Heart right ventricle (tissue), 16 donors: ENCODE results near the gene GTF2B. TPM values are rescaled to one million over a fixed set of nuclear protein-coding genes. Genes with fewer than 3 reads are reported as not detected.

Source experiments
- ATAC-seq, 8 donors: fragments of 200-7000 bp; cut with Tn5 transposase; one replicate each; pipeline ENCODE4 v1.9.1; 2020; ENCODE audit warnings: mild to moderate bottlenecking in 8 of 8, moderate library complexity in 8 of 8, moderate number of reproducible peaks in 1 of 8
- DNase-seq, 2 donors: peaks; one replicate each; pipeline ENCODE4 v3.0.0-alpha.2; 2020
- H3K27ac ChIP-seq, 10 donors: fragments of 200-600 bp; sonication (generic) in 2 of 10; one replicate each; pipeline versions ENCODE4 v1.5.0 to v1.8.0; 2020 to 2022; ENCODE audit warnings: mild to moderate bottlenecking in 3 of 10
- H3K27me3 ChIP-seq, 7 donors: fragments of 200-600 bp; one replicate each; pipeline ENCODE4 v1.8.0; 2021 to 2022; ENCODE audit warnings: mild to moderate bottlenecking in 2 of 7
- H3K36me3 ChIP-seq, 9 donors: fragments of 200-600 bp; sonication (generic) in 1 of 9; one replicate each; pipeline versions ENCODE4 v1.5.0 to v1.8.0; 2020 to 2022; ENCODE audit warnings: mild to moderate bottlenecking in 2 of 9
- H3K4me1 ChIP-seq, 9 donors: fragments of 200-600 bp; sonication (generic) in 1 of 9; one replicate each; pipeline versions ENCODE4 v1.5.0 to v1.8.0; 2020 to 2022; ENCODE audit warnings: mild to moderate bottlenecking in 4 of 9
- H3K4me3 ChIP-seq, 10 donors: fragments of 200-600 bp; sonication (generic) in 2 of 10; one replicate each; pipeline versions ENCODE4 v1.5.0 to v1.8.0; 2020 to 2022; ENCODE audit warnings: mild to moderate bottlenecking in 7 of 10, moderate library complexity in 2 of 10
- H3K9me3 ChIP-seq, 11 donors: fragments of 200-600 bp in 10 of 11; sonication (generic) in 2 of 11; one replicate each; pipeline versions ENCODE4 v1.5.0 to v1.8.0; 2013 to 2022; ENCODE audit warnings: mild to moderate bottlenecking in 2 of 11, control low read depth in 1 of 11, moderate library complexity in 1 of 11
- WGBS, 2 donors: extraction: QIAGEN DNeasy Blood & Tissue Kit; methylation state at CpG; one replicate each; pipeline ENCODE4 v1.1.7; 2013; ENCODE audit warnings: inconsistent platforms in 1 of 2; 5-methylcytosine and 5-hydroxymethylcytosine counted together
- intact Hi-C, 10 donors: fragments of 100-400 bp; cut with DNase I; formaldehyde crosslinking; loops; one replicate each; pipeline versions ENCODE4 v1.11.1 to v1.14.2; 2022
- polyA plus RNA-seq, 2 donors: library from polyadenylated mRNA; stranded (reverse); fragments of 200-250 nt; gene quantifications; one replicate each; pipeline ENCODE4 v1.2.3, GENCODE V29; 2013
- total RNA-seq, 10 donors: library from RNA; stranded (reverse); fragmentation: NEBNext Ultra II Directional in 3 of 10; extraction: Animal tissue kit (Norgen Biotek cat#: 25700) in 3 of 10; gene quantifications; one replicate each; pipeline versions ENCODE4 v1.2.1 to v1.2.4, GENCODE V29; 2021 to 2023
- TF ChIP-seq, protein P1 (sequence below), 9 donors: fragments of 200-600 bp; sonication (generic) in 2 of 9; IDR thresholded peaks; one replicate each; pipeline versions ENCODE4 v1.5.0 to v1.8.0; 2021 to 2022; ENCODE audit warnings: antibody characterized with exemption in 9 of 9, mild to moderate bottlenecking in 5 of 9, moderate library complexity in 1 of 9
- donor health status: Arrhythmogenic right ventricular cardiomyopathy.
- donor health status: ischemic (EF 13 %, LVEDD 7.1; RV severe dilation, severe dysfunction).
- donor health status: healthy with polysubstance abuse.
- donor health status: DM: no; HTN: yes; CAD: no.
- donor health status: DM: no; HTN: no; CAD: no.
- donor health status: ischemic (EF 25% LVEDD 6.9; RV normal size, moderate dysfunction).
- donor health status: ischemic (EF 25% LVEDD 5.7; RV mildly dilated, moderate dysfunction).
- donor health status: healthy.
- donor health status: DM: yes; HTN: yes; CAD: no.
- donor health status: Ischemic cardiomyopathy.
- donor health status: ischemic (EF 35%, LVEDD 5.7; RV mildly dilated, moderate dysfunction).
- donor health status: nonischemic (EF 11% LVEDD 7.7; RV severe dilation, severe dysfunction).
- donor health status: DM: yes; HTN: yes; CAD: no.
- donor health status: PGD.
- donor health status: ischemic (EF 29% LVEDD 5.4; RV normal size, mild dysfunction).
- donor health status: nonischemic (EF 23%, LVEDD 6.1; RV moderate dilation, normal function).

GTF2B gene
- total and polyA plus RNA-seq, 12 donors = 7.5 to 16.0 (median 12.6) TPM

DNA sequence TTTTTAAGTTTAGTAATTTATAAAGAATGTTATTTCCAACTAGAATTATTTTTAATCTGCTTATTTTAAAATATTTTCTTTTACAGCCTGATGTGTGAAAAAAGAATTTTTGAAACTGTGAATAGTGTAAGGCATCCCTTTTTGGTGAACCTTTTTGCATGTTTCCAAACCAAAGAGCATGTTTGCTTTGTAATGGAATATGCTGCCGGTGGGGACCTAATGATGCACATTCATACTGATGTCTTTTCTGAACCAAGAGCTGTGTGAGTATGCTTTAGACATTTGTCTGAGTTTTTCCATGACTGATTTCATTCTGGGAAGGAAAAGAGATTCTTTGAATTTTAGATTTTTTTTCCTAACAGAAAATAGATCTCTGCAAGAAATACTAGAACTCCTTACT, 77.9 kb downstream of the GTF2B start:
- Histone ChIP-seq H3K4me3 (no peak overlapping the region), H3K27ac (no peak overlapping the region), H3K4me1 (no peaks in the 10 kb centered on the region), H3K9me3 (no peaks in the 10 kb centered on the region), H3K36me3 (peaks cover 0 to 95% (median 23%) of the 10 kb centered on the region in 9 donors), H3K27me3 (no peaks in the 10 kb centered on the region)
- intact Hi-C loops = no loop called here
- DNase-seq (no peak), ATAC-seq (no peak)
- TF ChIP-seq, protein P1, sequence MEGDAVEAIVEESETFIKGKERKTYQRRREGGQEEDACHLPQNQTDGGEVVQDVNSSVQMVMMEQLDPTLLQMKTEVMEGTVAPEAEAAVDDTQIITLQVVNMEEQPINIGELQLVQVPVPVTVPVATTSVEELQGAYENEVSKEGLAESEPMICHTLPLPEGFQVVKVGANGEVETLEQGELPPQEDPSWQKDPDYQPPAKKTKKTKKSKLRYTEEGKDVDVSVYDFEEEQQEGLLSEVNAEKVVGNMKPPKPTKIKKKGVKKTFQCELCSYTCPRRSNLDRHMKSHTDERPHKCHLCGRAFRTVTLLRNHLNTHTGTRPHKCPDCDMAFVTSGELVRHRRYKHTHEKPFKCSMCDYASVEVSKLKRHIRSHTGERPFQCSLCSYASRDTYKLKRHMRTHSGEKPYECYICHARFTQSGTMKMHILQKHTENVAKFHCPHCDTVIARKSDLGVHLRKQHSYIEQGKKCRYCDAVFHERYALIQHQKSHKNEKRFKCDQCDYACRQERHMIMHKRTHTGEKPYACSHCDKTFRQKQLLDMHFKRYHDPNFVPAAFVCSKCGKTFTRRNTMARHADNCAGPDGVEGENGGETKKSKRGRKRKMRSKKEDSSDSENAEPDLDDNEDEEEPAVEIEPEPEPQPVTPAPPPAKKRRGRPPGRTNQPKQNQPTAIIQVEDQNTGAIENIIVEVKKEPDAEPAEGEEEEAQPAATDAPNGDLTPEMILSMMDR (IDR thresholded peaks at IDR 0.05) = no peak
- 97 to 98% methylated on average over 1 of the region's 1 CpG for WGBS, 2 donors

DNA sequence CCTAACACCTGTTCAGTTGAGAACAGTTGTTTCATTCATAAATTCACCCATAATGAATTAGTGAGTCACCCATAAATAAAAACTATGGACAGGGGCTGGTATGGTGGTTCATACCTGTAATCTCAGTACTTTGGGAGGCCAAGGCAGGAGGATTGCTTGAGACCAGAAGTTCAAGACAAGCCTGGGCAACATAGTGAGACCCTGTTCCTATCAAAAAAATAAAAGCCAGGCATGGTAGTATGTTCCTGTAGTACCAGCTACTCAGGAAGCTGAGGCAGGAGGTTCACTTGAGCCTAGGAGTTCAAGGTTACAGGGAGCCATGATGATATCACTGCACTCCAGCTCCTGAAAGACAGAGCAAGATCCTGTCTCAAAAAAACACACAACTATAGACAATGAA, 79.0 kb downstream of the GTF2B start:
- Histone ChIP-seq H3K27ac (no peak overlapping the region), H3K36me3 (peaks cover 0 to 99% (median 28%) of the 10 kb centered on the region in 9 donors), H3K27me3 (no peaks in the 10 kb centered on the region), H3K9me3 (no peaks in the 10 kb centered on the region), H3K4me3 (no peak overlapping the region), H3K4me1 (no peaks in the 10 kb centered on the region)
- ATAC-seq (no peak), DNase-seq (no peak)
- intact Hi-C loops = no loop called here
- TF ChIP-seq, protein P1 (IDR thresholded peaks at IDR 0.05) = no peak

DNA sequence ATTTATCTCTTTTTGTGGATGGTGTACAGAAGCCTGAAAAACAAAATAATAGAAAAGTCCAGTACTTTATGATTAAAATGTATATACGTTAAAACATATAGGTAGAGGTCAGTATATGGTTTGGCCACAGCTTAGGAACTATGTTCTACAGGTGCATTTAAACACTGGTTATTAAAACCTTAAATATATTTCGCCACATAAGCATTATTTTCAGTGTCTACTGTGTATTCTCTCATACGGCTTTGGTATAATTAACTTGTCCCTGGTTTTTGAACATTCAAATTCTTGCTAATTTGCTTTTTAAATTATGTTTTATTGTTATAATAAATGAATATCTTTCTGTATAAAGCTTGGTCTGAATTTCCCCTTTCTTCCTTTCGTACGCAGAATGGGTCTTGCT, 87.9 kb downstream of the GTF2B start:
- ATAC-seq (no peak), DNase-seq (no peak)
- TF ChIP-seq, protein P1 (IDR thresholded peaks at IDR 0.05) = no peak
- intact Hi-C loops = loop anchor here in 2 of 10 donors (5.0 to 10.0 kb wide), 2 partner anchors 79 to 149 kb away; no protein-coding TSS in a partner anchor
- Histone ChIP-seq H3K4me3 (no peak overlapping the region), H3K9me3 (peaks cover 0 to 10% (median 0%) of the 10 kb centered on the region in 11 donors), H3K4me1 (peaks cover 0 to 14% (median 0%) of the 10 kb centered on the region in 9 donors), H3K27ac (no peak overlapping the region), H3K27me3 (no peaks in the 10 kb centered on the region), H3K36me3 (peaks cover 0 to 94% (median 39%) of the 10 kb centered on the region in 9 donors)
- 97 to 98% methylated on average over 5 of the region's 5 CpGs for WGBS, 2 donors

DNA sequence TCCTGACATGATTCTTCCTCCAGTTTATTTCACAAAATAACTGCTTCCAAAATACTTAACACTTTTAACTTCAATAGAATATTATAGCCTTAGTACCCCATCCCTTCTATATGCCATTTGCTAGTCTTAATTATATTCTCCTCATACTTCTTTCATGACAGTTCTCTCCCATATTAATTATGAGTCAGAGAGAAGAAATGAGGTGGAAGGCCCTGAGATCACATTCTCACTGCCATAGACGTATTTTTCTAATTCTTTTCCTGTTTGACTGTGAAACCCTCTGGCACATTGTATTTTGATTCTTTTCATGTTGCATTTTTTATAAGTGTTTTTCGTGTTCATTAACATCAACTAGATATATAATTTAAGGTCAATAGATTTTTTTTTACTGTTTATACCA, 88.4 kb downstream of the GTF2B start:
- H3K4me1 ChIP-seq = peaks cover 0 to 14% (median 0%) of the 10 kb centered on the region in 9 donors
- DNase-seq (no peak), ATAC-seq (no peak)
- WGBS, 2 donors = 90 to 93% methylated on average over 2 of the region's 2 CpGs
- peaks cover 0 to 94% (median 34%) of the 10 kb centered on the region in 9 donors for H3K36me3 ChIP-seq
- H3K4me3 ChIP-seq = no peak overlapping the region
- TF ChIP-seq, protein P1 (IDR thresholded peaks at IDR 0.05) = no peak
- H3K27ac ChIP-seq = peak overlapping the region in 1 of 10 donors; percentile 64
- intact Hi-C loops = loop anchor here in 2 of 10 donors (5.0 to 10.0 kb wide), 2 partner anchors 79 to 148 kb away; no protein-coding TSS in a partner anchor
- H3K27me3 ChIP-seq = no peaks in the 10 kb centered on the region
- peaks cover 0 to 10% (median 0%) of the 10 kb centered on the region in 11 donors for H3K9me3 ChIP-seq

Other genes starting within 250 kb of the GTF2B start
- gene PKN2, start 207.3 kb downstream of the GTF2B start, total RNA-seq = 10 to 100 TPM; 24.9 to 42.8 (median 34.7) TPM
- gene PKN2, start 207.3 kb downstream of the GTF2B start, polyA plus RNA-seq = 10 to 100 TPM in 1 of 2 donors, 1 to 10 TPM in 1; 6.2 to 14.7 TPM
- 10 to 100 TPM in 1 of 10 donors, 1 to 10 TPM in 9; 4.7 to 10.5 (median 7.7) TPM for gene KYAT3, start 101.1 kb upstream of the GTF2B start, total RNA-seq
- 1 to 10 TPM; 5.3 to 7.2 TPM for gene KYAT3, start 101.1 kb upstream of the GTF2B start, polyA plus RNA-seq
- 10 to 100 TPM in 9 of 10 donors, 1 to 10 TPM in 1; 9.3 to 14.2 (median 12.0) TPM for gene RBMXL1, start 101.1 kb upstream of the GTF2B start, total RNA-seq
- 1 to 10 TPM; 2.6 to 6.3 TPM for gene RBMXL1, start 101.1 kb upstream of the GTF2B start, polyA plus RNA-seq
- 10 to 100 TPM in 1 of 10 donors, 1 to 10 TPM in 9; 1.6 to 21.6 (median 6.3) TPM for gene GBP3, start 131.3 kb upstream of the GTF2B start, total RNA-seq
- gene GBP3, start 131.3 kb upstream of the GTF2B start, polyA plus RNA-seq = 1 to 10 TPM; 2.9 to 5.8 TPM
- gene GBP1, start 173.6 kb upstream of the GTF2B start, total RNA-seq = 100 to 1,000 TPM in 1 of 10 donors, 10 to 100 TPM in 2, 1 to 10 TPM in 7; 4.1 to 119 (median 9.0) TPM
- gene GBP1, start 173.6 kb upstream of the GTF2B start, polyA plus RNA-seq = 10 to 100 TPM in 1 of 2 donors, 1 to 10 TPM in 1; 5.8 to 10.2 TPM
- gene GBP2, start 234.5 kb upstream of the GTF2B start, total RNA-seq = 10 to 100 TPM in 4 of 10 donors, 1 to 10 TPM in 6; 6.0 to 67.3 (median 9.1) TPM
- 10 to 100 TPM; 12.6 to 51.7 TPM for gene GBP2, start 234.5 kb upstream of the GTF2B start, polyA plus RNA-seq